NCI-H128 (cell line): ENCODE data around the gene MAPKAPK2.
A peak's percentile ranks its signal among the peaks of the same experiment; 100 is the strongest.

Experiments
- DNase-seq: peaks from one replicate; lab custom pipeline; 2025; ENCODE audit not compliant: unreplicated experiment; lab: John Stamatoyannopoulos, UW

Gene MAPKAPK2

GRCh38 chr1:206660136-206660535 is 24.6 kb upstream of the MAPKAPK2 start:
- no peak for DNase-seq

- DNase-seq: no peak
Measured at GRCh38 chr1:206661161-206661820, 23.4 kb upstream of the MAPKAPK2 start.

- no peak for DNase-seq
Measured at GRCh38 chr1:206662396-206663092, 22.2 kb upstream of the MAPKAPK2 start.

GRCh38 chr1:206663362-206663761 is 21.3 kb upstream of the MAPKAPK2 start:
- DNase-seq: no peak

GRCh38 chr1:206663832-206664652 is 20.7 kb upstream of the MAPKAPK2 start:
- DNase-seq: peak; percentile 72

- no peak for DNase-seq
Measured at GRCh38 chr1:206664740-206665139, 20.0 kb upstream of the MAPKAPK2 start.

- no peak for DNase-seq
Measured at GRCh38 chr1:206666031-206666561, 18.6 kb upstream of the MAPKAPK2 start.

GRCh38 chr1:206666954-206667665 is 17.6 kb upstream of the MAPKAPK2 start:
- no peak for DNase-seq

GRCh38 chr1:206668351-206668750 is 16.4 kb upstream of the MAPKAPK2 start:
- no peak for DNase-seq

GRCh38 chr1:206668874-206669410 is 15.8 kb upstream of the MAPKAPK2 start:
- DNase-seq: no peak

GRCh38 chr1:206672011-206672688 is 12.6 kb upstream of the MAPKAPK2 start:
- no peak for DNase-seq

- no peak for DNase-seq
Measured at GRCh38 chr1:206672844-206673758, 11.6 kb upstream of the MAPKAPK2 start.

- no peak for DNase-seq
Measured at GRCh38 chr1:206674236-206674635, 10.5 kb upstream of the MAPKAPK2 start.

GRCh38 chr1:206674745-206675175 is 9.9 kb upstream of the MAPKAPK2 start:
- no peak for DNase-seq

- DNase-seq: no peak
Measured at GRCh38 chr1:206676499-206676898, 8.2 kb upstream of the MAPKAPK2 start.

- DNase-seq: no peak
Measured at GRCh38 chr1:206678490-206678889, 6.2 kb upstream of the MAPKAPK2 start.

- no peak for DNase-seq
Measured at GRCh38 chr1:206679738-206680211, 4.9 kb upstream of the MAPKAPK2 start.

- no peak for DNase-seq
Measured at GRCh38 chr1:206680279-206680678, 4.4 kb upstream of the MAPKAPK2 start.

- no peak for DNase-seq
Measured at GRCh38 chr1:206681359-206681758, 3.3 kb upstream of the MAPKAPK2 start.
